Kasumi-1 (cell line): ENCODE measurements around the gene NCKIPSD.
A peak's percentile ranks its signal among the peaks of the same experiment; 100 is the strongest.
"Not testable (repeated sequence)": the region's sequence is repeated elsewhere in the genome, so short reads cannot be mapped to it uniquely, and the experiment has no call there.

ENCODE experiments used
- DNase-seq, 2 experiments: peaks; one replicate each; lab custom pipeline; 2025; lab: John Stamatoyannopoulos, UW

Gene NCKIPSD

GRCh38 chr3:48685603-48686511 is at the start of gene NCKIPSD:
NCKIPSD (minus strand) TSS chr3:48685915; CDS start chr3:48685807, 108 bp downstream.
- DNase-seq = peak; percentile 75 to 78

- peak in 1 of 2 experiments; percentile 4 for DNase-seq
Observed at GRCh38 chr3:48735075-48735767, 49.5 kb upstream of the NCKIPSD start.

- DNase-seq = not testable (repeated sequence)
Observed at GRCh38 chr3:48734541-48734940, 48.8 kb upstream of the NCKIPSD start.

GRCh38 chr3:48733752-48734518 is 48.2 kb upstream of the NCKIPSD start:
- DNase-seq = not testable (repeated sequence)

GRCh38 chr3:48727511-48727910 is 41.8 kb upstream of the NCKIPSD start:
- no peak for DNase-seq

GRCh38 chr3:48725185-48725855 is 39.6 kb upstream of the NCKIPSD start:
- DNase-seq = not testable (repeated sequence)

GRCh38 chr3:48723725-48724124 is 38.0 kb upstream of the NCKIPSD start:
- DNase-seq = no peak

GRCh38 chr3:48723293-48723692 is 37.6 kb upstream of the NCKIPSD start:
- DNase-seq = not testable (repeated sequence)

GRCh38 chr3:48716982-48717746 is 31.4 kb upstream of the NCKIPSD start, which contains the start of gene IP6K2:
IP6K2 (minus strand) TSS chr3:48717221; CDS start chr3:48695291, 21,930 bp downstream.
- peak; percentile 96 to 98 for DNase-seq

- DNase-seq = peak; percentile 14 to 27
Observed at GRCh38 chr3:48716508-48716981, 30.8 kb upstream of the NCKIPSD start.

GRCh38 chr3:48715174-48715800 is 29.6 kb upstream of the NCKIPSD start:
- DNase-seq = no peak

GRCh38 chr3:48711727-48712126 is 26.0 kb upstream of the NCKIPSD start:
- DNase-seq = no peak

GRCh38 chr3:48709051-48709461 is 23.3 kb upstream of the NCKIPSD start:
- no peak for DNase-seq

- no peak for DNase-seq
Observed at GRCh38 chr3:48708481-48708889, 22.8 kb upstream of the NCKIPSD start.

GRCh38 chr3:48707157-48707556 is 21.4 kb upstream of the NCKIPSD start:
- DNase-seq = no peak

GRCh38 chr3:48702320-48702920 is 16.7 kb upstream of the NCKIPSD start:
- DNase-seq = no peak

GRCh38 chr3:48700731-48701405 is 15.2 kb upstream of the NCKIPSD start:
- DNase-seq = no peak

- no peak for DNase-seq
Observed at GRCh38 chr3:48698891-48699290, 13.2 kb upstream of the NCKIPSD start.

- peak; percentile 12 to 18 for DNase-seq
Observed at GRCh38 chr3:48697952-48698351, 12.2 kb upstream of the NCKIPSD start.
